ENCODE measurements around the gene ULBP3.

ULBP3 gene

GRCh38 chr6:150038202-150039062 is 30.5 kb downstream of the ULBP3 start:
- no peak for TF ChIP-seq CTCF (IDR thresholded peaks at IDR 0.05; ENCODE audit: insufficient read depth, low read length, poor library complexity, severe bottlenecking)
- no peaks in the 10 kb centered on the region for H3K36me3 ChIP-seq (ENCODE audit: control insufficient read depth, insufficient read depth, low read length)
- H3K27me3 ChIP-seq (replicated peaks; ENCODE audit: control insufficient read depth, insufficient read depth, low read length), result peaks cover 2% of the 10 kb centered on the region
- H3K4me3 ChIP-seq (replicated peaks; ENCODE audit: low read depth, low read length), result no peak overlapping the region
- no peak for DNase-seq (ENCODE audit: extremely low read depth, insufficient read length)

- Histone ChIP-seq H3K36me3 (ENCODE audit: control insufficient read depth, insufficient read depth, low read length) (no peaks in the 10 kb centered on the region), H3K27me3 (replicated peaks; ENCODE audit: control insufficient read depth, insufficient read depth, low read length) (peaks cover 2% of the 10 kb centered on the region), H3K4me3 (replicated peaks; ENCODE audit: low read depth, low read length) (no peak overlapping the region)
- TF ChIP-seq CTCF (IDR thresholded peaks at IDR 0.05; ENCODE audit: insufficient read depth, low read length, poor library complexity, severe bottlenecking), result no peak
- DNase-seq (ENCODE audit: extremely low read depth, insufficient read length), result no peak
These were observed 31.3 kb downstream of the ULBP3 start for GRCh38 chr6:150037526-150038201.

- no peak overlapping the region for H3K4me3 ChIP-seq (replicated peaks; ENCODE audit: low read depth, low read length)
- DNase-seq (ENCODE audit: extremely low read depth, insufficient read length), result no peak
- H3K27me3 ChIP-seq (replicated peaks; ENCODE audit: control insufficient read depth, insufficient read depth, low read length), result peaks cover 2% of the 10 kb centered on the region
- H3K36me3 ChIP-seq (ENCODE audit: control insufficient read depth, insufficient read depth, low read length), result no peaks in the 10 kb centered on the region
- no peak for TF ChIP-seq CTCF (IDR thresholded peaks at IDR 0.05; ENCODE audit: insufficient read depth, low read length, poor library complexity, severe bottlenecking)
These were observed 32.8 kb downstream of the ULBP3 start for GRCh38 chr6:150036081-150036480.

- Histone ChIP-seq H3K36me3 (ENCODE audit: control insufficient read depth, insufficient read depth, low read length) (no peaks in the 10 kb centered on the region), H3K27me3 (replicated peaks; ENCODE audit: control insufficient read depth, insufficient read depth, low read length) (peaks cover 4% of the 10 kb centered on the region; the same call in 1 of the 2 replicates), H3K4me3 (replicated peaks; ENCODE audit: low read depth, low read length) (no peak overlapping the region)
- no peak for TF ChIP-seq CTCF (IDR thresholded peaks at IDR 0.05; ENCODE audit: insufficient read depth, low read length, poor library complexity, severe bottlenecking)
- no peak for DNase-seq (ENCODE audit: extremely low read depth, insufficient read length)
These were observed 35.6 kb downstream of the ULBP3 start for GRCh38 chr6:150033207-150033771.

- DNase-seq (ENCODE audit: extremely low read depth, insufficient read length), result no peak
- Histone ChIP-seq H3K27me3 (replicated peaks; ENCODE audit: control insufficient read depth, insufficient read depth, low read length) (peaks cover 4% of the 10 kb centered on the region; the same call in 1 of the 2 replicates), H3K4me3 (replicated peaks; ENCODE audit: low read depth, low read length) (no peak overlapping the region), H3K36me3 (ENCODE audit: control insufficient read depth, insufficient read depth, low read length) (no peaks in the 10 kb centered on the region)
- no peak for TF ChIP-seq CTCF (IDR thresholded peaks at IDR 0.05; ENCODE audit: insufficient read depth, low read length, poor library complexity, severe bottlenecking)
These were observed 36.3 kb downstream of the ULBP3 start for GRCh38 chr6:150032598-150032997.
